ENCODE data around the gene NACC1. TPM values are rescaled to one million over a fixed set of nuclear protein-coding genes. Genes with fewer than 3 reads are reported as not detected.

The NACC1 gene
- polyA plus RNA-seq, 1 donor (not counting 4 experiments of a cell fraction or from before 2014, with no cell fraction given), result 32.9 TPM

DNA sequence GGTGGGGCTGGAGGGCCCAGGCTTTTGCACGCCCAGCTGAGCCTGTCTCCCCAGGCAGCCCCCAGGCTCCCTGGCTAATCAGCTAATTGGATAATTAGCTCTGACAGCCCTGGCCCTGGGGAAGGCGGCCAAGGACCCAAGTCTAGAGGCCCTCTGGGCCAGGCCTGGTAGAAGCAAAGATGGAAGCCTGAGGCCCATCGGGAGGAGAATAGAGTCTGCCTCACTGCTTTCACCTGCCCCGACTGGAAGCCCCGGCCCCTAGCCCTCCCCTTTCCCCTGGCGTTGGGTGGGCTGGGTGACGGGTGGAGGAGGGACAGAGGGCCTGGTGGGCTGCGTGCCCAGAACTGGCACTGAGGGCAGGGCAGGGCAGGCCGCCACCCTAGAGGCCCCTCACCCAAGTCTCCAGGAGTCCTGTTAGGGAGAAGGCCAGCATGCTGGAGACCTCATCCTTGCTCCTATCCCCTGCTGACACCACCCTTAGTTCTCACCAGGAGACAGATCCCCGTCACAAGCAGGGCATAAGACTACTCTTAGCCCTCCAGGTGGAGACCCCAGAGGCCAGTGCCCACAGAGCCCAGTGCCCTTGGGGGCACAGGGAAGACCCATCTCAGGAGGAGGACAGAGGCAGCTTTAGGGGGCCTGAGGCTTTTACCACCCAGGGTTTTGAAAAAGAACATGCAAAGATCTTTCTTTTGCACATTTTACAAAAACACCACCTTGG, 27.4 kb upstream of the NACC1 start:
- H3K9me3 ChIP-seq (ENCODE audit: control insufficient read depth, low read depth, low read length), result no peaks in the 10 kb centered on the region
- H3K79me2 ChIP-seq (ENCODE audit: control insufficient read depth, insufficient read depth, low read length), result no peaks in the 10 kb centered on the region
- H3K27ac ChIP-seq (ENCODE audit: control insufficient read depth, insufficient read depth, low read length), result no peak overlapping the region
- no peak overlapping the region for H3K4me2 ChIP-seq (ENCODE audit: control insufficient read depth, extremely low read depth, insufficient read depth, low read depth, low read length)
- FAIRE-seq (no peak), DNase-seq (ENCODE audit: low read depth, low spot score) (no peak)
- dilution Hi-C loops (cut with MboI; ENCODE audit: extremely low pct_ligation_motif_present, low sequenced_read_pairs), result no loop called here
- no peaks in the 10 kb centered on the region for H4K20me1 ChIP-seq (ENCODE audit: control insufficient read depth, extremely low read depth, insufficient read depth, low read length)
- H3K27me3 ChIP-seq (ENCODE audit: control insufficient read depth, extremely low read depth, insufficient read depth, low read length), result no peaks in the 10 kb centered on the region
- H2AFZ ChIP-seq (ENCODE audit: control insufficient read depth, low read length), result no peak overlapping the region
- H3K4me3 ChIP-seq (ENCODE audit: control insufficient read depth in 2 of 3, extremely low read depth in 1 of 3, insufficient read depth in 2 of 3, low read depth in 1 of 3, low read length in 3 of 3), result no peak overlapping the region
- H3K4me1 ChIP-seq (ENCODE audit: control insufficient read depth, extremely low read depth, insufficient read depth, low read length), result no peaks in the 10 kb centered on the region
- no peaks in the 10 kb centered on the region for H3K9me1 ChIP-seq (ENCODE audit: control insufficient read depth, extremely low read depth, insufficient read depth, low read length)
- TF ChIP-seq EZH2 (IDR thresholded peaks at IDR 0.05; ENCODE audit: low read length), result no peak
- TF ChIP-seq, protein P1, sequence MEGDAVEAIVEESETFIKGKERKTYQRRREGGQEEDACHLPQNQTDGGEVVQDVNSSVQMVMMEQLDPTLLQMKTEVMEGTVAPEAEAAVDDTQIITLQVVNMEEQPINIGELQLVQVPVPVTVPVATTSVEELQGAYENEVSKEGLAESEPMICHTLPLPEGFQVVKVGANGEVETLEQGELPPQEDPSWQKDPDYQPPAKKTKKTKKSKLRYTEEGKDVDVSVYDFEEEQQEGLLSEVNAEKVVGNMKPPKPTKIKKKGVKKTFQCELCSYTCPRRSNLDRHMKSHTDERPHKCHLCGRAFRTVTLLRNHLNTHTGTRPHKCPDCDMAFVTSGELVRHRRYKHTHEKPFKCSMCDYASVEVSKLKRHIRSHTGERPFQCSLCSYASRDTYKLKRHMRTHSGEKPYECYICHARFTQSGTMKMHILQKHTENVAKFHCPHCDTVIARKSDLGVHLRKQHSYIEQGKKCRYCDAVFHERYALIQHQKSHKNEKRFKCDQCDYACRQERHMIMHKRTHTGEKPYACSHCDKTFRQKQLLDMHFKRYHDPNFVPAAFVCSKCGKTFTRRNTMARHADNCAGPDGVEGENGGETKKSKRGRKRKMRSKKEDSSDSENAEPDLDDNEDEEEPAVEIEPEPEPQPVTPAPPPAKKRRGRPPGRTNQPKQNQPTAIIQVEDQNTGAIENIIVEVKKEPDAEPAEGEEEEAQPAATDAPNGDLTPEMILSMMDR (optimal IDR thresholded peaks at IDR 0.05 in 1 of 3, IDR thresholded peaks at IDR 0.05 in 1 of 3, conservative IDR thresholded peaks at IDR 0.05 in 1 of 3; ENCODE audit: extremely low read depth in 1 of 3, insufficient read depth in 2 of 3, low read length in 3 of 3), result no peak
- no peak overlapping the region for H3K9ac ChIP-seq (ENCODE audit: control insufficient read depth, extremely low read depth, insufficient read depth, low read length)
- H3K36me3 ChIP-seq (ENCODE audit: control insufficient read depth in 2 of 2, extremely low read depth in 1 of 2, insufficient read depth in 2 of 2, low read length in 2 of 2), result peaks cover 2 to 4% of the 10 kb centered on the region in 2 experiments

DNA sequence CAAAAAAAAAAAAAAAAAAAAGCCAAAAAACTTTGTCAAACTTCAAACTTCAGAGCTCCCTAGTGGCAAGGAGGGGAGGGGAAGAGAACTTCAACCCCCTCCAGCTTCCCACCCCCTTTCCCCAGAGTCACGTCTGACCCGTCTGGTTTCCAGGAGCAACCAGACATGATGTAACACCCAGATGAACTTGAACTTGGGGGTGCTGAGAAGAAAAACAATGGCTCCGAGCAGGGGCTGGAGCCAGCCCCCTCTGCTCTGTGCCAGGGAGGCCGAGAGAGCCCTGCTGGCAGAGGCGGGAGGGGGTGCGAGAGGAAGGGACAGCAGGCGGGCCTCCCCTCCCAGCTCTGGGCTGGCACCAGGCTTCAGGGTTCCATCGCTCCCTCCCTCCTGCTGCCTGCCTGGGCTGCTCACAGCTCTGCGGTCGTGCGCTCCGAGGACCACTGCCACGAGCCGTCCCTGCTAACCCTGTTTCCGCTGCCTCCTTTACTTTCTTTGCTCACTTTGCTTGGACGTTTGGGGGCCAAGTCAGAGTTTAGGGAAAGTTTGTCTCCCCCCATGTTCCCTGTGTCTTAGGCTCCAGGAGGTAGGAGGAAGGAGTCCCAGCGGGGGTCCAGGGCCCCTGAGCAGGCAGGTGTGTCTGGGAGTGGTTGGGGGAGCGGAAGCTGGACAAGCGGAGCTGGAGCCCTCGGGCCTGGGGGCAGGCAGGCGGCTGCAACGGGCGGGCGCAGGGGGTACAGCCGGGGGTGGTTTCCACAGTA, 26.5 kb upstream of the NACC1 start:
- DNase-seq (ENCODE audit: low read depth, low spot score), result no peak
- no peak overlapping the region for H3K4me3 ChIP-seq (ENCODE audit: control insufficient read depth in 2 of 3, extremely low read depth in 1 of 3, insufficient read depth in 2 of 3, low read depth in 1 of 3, low read length in 3 of 3)

More for the DNA sequence above, 26.5 kb upstream of the NACC1 start:
- Histone ChIP-seq H3K9ac (ENCODE audit: control insufficient read depth, extremely low read depth, insufficient read depth, low read length) (no peak overlapping the region), H3K36me3 (ENCODE audit: control insufficient read depth in 2 of 2, extremely low read depth in 1 of 2, insufficient read depth in 2 of 2, low read length in 2 of 2) (peaks cover 4% of the 10 kb centered on the region in 2 experiments), H3K79me2 (ENCODE audit: control insufficient read depth, insufficient read depth, low read length) (no peaks in the 10 kb centered on the region), H2AFZ (ENCODE audit: control insufficient read depth, low read length) (no peak overlapping the region), H4K20me1 (ENCODE audit: control insufficient read depth, extremely low read depth, insufficient read depth, low read length) (no peaks in the 10 kb centered on the region), H3K4me1 (ENCODE audit: control insufficient read depth, extremely low read depth, insufficient read depth, low read length) (no peaks in the 10 kb centered on the region), H3K4me2 (ENCODE audit: control insufficient read depth, extremely low read depth, insufficient read depth, low read depth, low read length) (no peak overlapping the region), H3K27me3 (ENCODE audit: control insufficient read depth, extremely low read depth, insufficient read depth, low read length) (no peaks in the 10 kb centered on the region), H3K9me3 (ENCODE audit: control insufficient read depth, low read depth, low read length) (no peaks in the 10 kb centered on the region), H3K9me1 (ENCODE audit: control insufficient read depth, extremely low read depth, insufficient read depth, low read length) (no peaks in the 10 kb centered on the region), H3K27ac (ENCODE audit: control insufficient read depth, insufficient read depth, low read length) (no peak overlapping the region)
- no peak for FAIRE-seq
- dilution Hi-C loops (cut with MboI; ENCODE audit: extremely low pct_ligation_motif_present, low sequenced_read_pairs), result no loop called here
- TF ChIP-seq, protein P1 (optimal IDR thresholded peaks at IDR 0.05 in 1 of 3, IDR thresholded peaks at IDR 0.05 in 1 of 3, conservative IDR thresholded peaks at IDR 0.05 in 1 of 3; ENCODE audit: extremely low read depth in 1 of 3, insufficient read depth in 2 of 3, low read length in 3 of 3), result no peak
